ENCODE measurements around the gene CANT1. TPM values are rescaled to one million over a fixed set of nuclear protein-coding genes. Genes with fewer than 3 reads are reported as not detected.

The CANT1 gene
- total and polyA plus RNA-seq, 2 of the 13 experiments (the other 11 are each of a cell fraction or from before 2014, with no cell fraction given) = 34.1 to 42.1 TPM

GRCh38 chr17:78979780-78980623 is 29.6 kb downstream of the CANT1 start, which contains the start of gene LGALS3BP (continued):
- TF ChIP-seq ATF1 (CRISPR knock-in tag; IDR thresholded peaks at IDR 0.05) = no peak
- no peak for TF ChIP-seq ZNF781 (CRISPR knock-in tag; IDR thresholded peaks at IDR 0.05; ENCODE audit: borderline replicate concordance, not compliant biosample characterization)
- 0 out of 2 replicates have a peak, but pooled peaks have one; percentile 19 for TF ChIP-seq KDM3A (CRISPR knock-in tag; IDR thresholded peaks at IDR 0.05; ENCODE audit: low read depth)
- TF ChIP-seq SRSF1 (optimal IDR thresholded peaks at IDR 0.05; ENCODE audit: low read depth, low read length) = peak; percentile 82
- TF ChIP-seq SMARCE1 (IDR thresholded peaks at IDR 0.05; ENCODE audit: borderline replicate concordance) = no peak
- TF ChIP-seq ZNF263 (CRISPR knock-in tag; IDR thresholded peaks at IDR 0.05) = peak; percentile 71
- TF ChIP-seq DMAP1 (CRISPR knock-in tag; IDR thresholded peaks at IDR 0.05) = peak; percentile 91
- no peak for TF ChIP-seq ZNF615 (CRISPR knock-in tag; IDR thresholded peaks at IDR 0.05; ENCODE audit: borderline replicate concordance)
- peak; percentile 82 for TF ChIP-seq SALL1 (CRISPR knock-in tag; IDR thresholded peaks at IDR 0.05)
- TF ChIP-seq ZUFSP (CRISPR knock-in tag; IDR thresholded peaks at IDR 0.05; ENCODE audit: borderline replicate concordance) = no peak
- 0 out of 2 replicates have a peak, but pooled peaks have one; percentile 29 for TF ChIP-seq ATF2 (CRISPR knock-in tag; IDR thresholded peaks at IDR 0.05)
- TF ChIP-seq CREBL2 (CRISPR knock-in tag; IDR thresholded peaks at IDR 0.05; ENCODE audit: borderline replicate concordance) = no peak; the same call in 1 of the 2 replicates
- 0 out of 2 replicates have a peak, but pooled peaks have one; percentile 29 for TF ChIP-seq ZNF136 (CRISPR knock-in tag; IDR thresholded peaks at IDR 0.05; ENCODE audit: low read depth)
- no peak for TF ChIP-seq SOX6 (IDR thresholded peaks at IDR 0.05)
- TF ChIP-seq SOX6 (CRISPR knock-in tag; IDR thresholded peaks at IDR 0.05) = peak; percentile 87
- TF ChIP-seq ZBTB3 (CRISPR knock-in tag; IDR thresholded peaks at IDR 0.05; ENCODE audit: borderline replicate concordance, low read depth) = no peak; the same call in 1 of the 2 replicates
- no peak for TF ChIP-seq MED13 (CRISPR knock-in tag; IDR thresholded peaks at IDR 0.05)
- peak; percentile 97 for TF ChIP-seq ZNF296 (CRISPR knock-in tag; conservative IDR thresholded peaks at IDR 0.05)
- TF ChIP-seq RARG (CRISPR knock-in tag; IDR thresholded peaks at IDR 0.05; ENCODE audit: low read depth) = no peak
- 0 out of 2 replicates have a peak, but pooled peaks have one; percentile 24 for TF ChIP-seq GMEB2 (CRISPR knock-in tag; IDR thresholded peaks at IDR 0.05; ENCODE audit: low read depth)
- TF ChIP-seq ZBTB21 (CRISPR knock-in tag; IDR thresholded peaks at IDR 0.05) = no peak
- no peak for TF ChIP-seq PCBP2 (optimal IDR thresholded peaks at IDR 0.05; ENCODE audit: low read depth, low read length, poor library complexity, severe bottlenecking)
- no peak for TF ChIP-seq ZNF331 (CRISPR knock-in tag; IDR thresholded peaks at IDR 0.05)
- TF ChIP-seq TMF1 (CRISPR knock-in tag; IDR thresholded peaks at IDR 0.05; ENCODE audit: low read depth) = 0 out of 2 replicates have a peak, but pooled peaks have one; percentile 73
- TF ChIP-seq ZNF839 (CRISPR knock-in tag; IDR thresholded peaks at IDR 0.05; ENCODE audit: borderline replicate concordance) = no peak
- TF ChIP-seq CENPX (CRISPR knock-in tag; IDR thresholded peaks at IDR 0.05) = no peak
